SJCRH30 (cell line): ENCODE measurements around the gene RGS17. TPM values are rescaled to one million over a fixed set of nuclear protein-coding genes. Genes with fewer than 3 reads are reported as not detected.

Experiments
- DNase-seq, 2 experiments: peaks; one replicate each; pipeline ENCODE4 v3.0.0-alpha.2; 2015 to 2020
- H3K27ac ChIP-seq: fragments of 250-450 bp; sonication (Bioruptor Pico); 2 replicates; pipeline ENCODE4 v1.5.1; 2020; ENCODE audit warnings: mild to moderate bottlenecking, moderate library complexity
- H3K27me3 ChIP-seq: fragments of 250-450 bp; sonication (Bioruptor Pico); 2 replicates; pipeline ENCODE4 v1.5.1; 2020; ENCODE audit warnings: mild to moderate bottlenecking, moderate library complexity
- H3K36me3 ChIP-seq: fragments of 250-450 bp; sonication (Bioruptor Pico); 2 replicates; pipeline ENCODE4 v1.5.1; 2020; ENCODE audit warnings: mild to moderate bottlenecking, moderate library complexity
- H3K4me1 ChIP-seq: fragments of 250-450 bp; sonication (Bioruptor Pico); 2 replicates; pipeline ENCODE4 v1.5.1; 2020; ENCODE audit warnings: mild to moderate bottlenecking, moderate library complexity
- H3K4me3 ChIP-seq: fragments of 250-450 bp; sonication (Bioruptor Pico); 2 replicates; pipeline ENCODE4 v1.5.1; 2020; ENCODE audit warnings: mild to moderate bottlenecking, moderate library complexity
- H3K9me3 ChIP-seq: fragments of 250-450 bp; sonication (Bioruptor Pico); replicated peaks from 2 replicates; pipeline ENCODE4 v1.5.1; 2020; ENCODE audit warnings: mild to moderate bottlenecking, moderate library complexity
- total RNA-seq: library from RNA; depleted of rRNA; stranded (reverse); fragments of >200 nt; shearing (Covaris generic); gene quantifications from 2 replicates; pipeline ENCODE4 v1.2.3, GENCODE V29; 2014

Gene RGS17
- total RNA-seq, 1 experiment from 2014 or later: 15.5 TPM

GRCh38 chr6:153084393-153084792, 46.7 kb downstream of the RGS17 start:
- H3K36me3 ChIP-seq: peaks cover 6% of the 10 kb centered on the region; the same call in 1 of the 2 replicates
- H3K4me3 ChIP-seq: no peak overlapping the region
- peak overlapping the region; percentile 17; the same call in 1 of the 2 replicates for H3K27ac ChIP-seq
- no peaks in the 10 kb centered on the region for H3K27me3 ChIP-seq
- peak in 1 of 2 experiments; percentile 36 for DNase-seq
- H3K9me3 ChIP-seq: no peaks in the 10 kb centered on the region; the same call in 1 of the 2 replicates
- H3K4me1 ChIP-seq: peaks cover 15% of the 10 kb centered on the region

GRCh38 chr6:153083869-153084268, 47.2 kb downstream of the RGS17 start:
- Histone ChIP-seq H3K4me3 (no peak overlapping the region), H3K27me3 (no peaks in the 10 kb centered on the region), H3K9me3 (no peaks in the 10 kb centered on the region; the same call in 1 of the 2 replicates), H3K27ac (no peak overlapping the region; the same call in 1 of the 2 replicates), H3K36me3 (peaks cover 6% of the 10 kb centered on the region; the same call in 1 of the 2 replicates), H3K4me1 (peaks cover 12% of the 10 kb centered on the region)
- no peak for DNase-seq

GRCh38 chr6:153081914-153082313, 49.2 kb downstream of the RGS17 start:
- Histone ChIP-seq H3K9me3 (no peaks in the 10 kb centered on the region; the same call in 1 of the 2 replicates), H3K27ac (no peak overlapping the region), H3K36me3 (peaks cover 6% of the 10 kb centered on the region; the same call in 1 of the 2 replicates), H3K27me3 (no peaks in the 10 kb centered on the region), H3K4me1 (peaks cover 12% of the 10 kb centered on the region), H3K4me3 (no peak overlapping the region)
- no peak for DNase-seq

GRCh38 chr6:153076431-153076830, 54.7 kb downstream of the RGS17 start:
- no peak for DNase-seq
- Histone ChIP-seq H3K27ac (no peak overlapping the region), H3K4me1 (no peaks in the 10 kb centered on the region), H3K4me3 (no peak overlapping the region), H3K27me3 (no peaks in the 10 kb centered on the region), H3K36me3 (0 out of 2 replicates have a peak, but pooled peaks cover 2% of the 10 kb centered on the region), H3K9me3 (no peaks in the 10 kb centered on the region)

- Histone ChIP-seq H3K27me3 (no peaks in the 10 kb centered on the region), H3K36me3 (0 out of 2 replicates have a peak, but pooled peaks cover 2% of the 10 kb centered on the region), H3K4me1 (no peaks in the 10 kb centered on the region), H3K27ac (no peak overlapping the region), H3K9me3 (no peaks in the 10 kb centered on the region), H3K4me3 (no peak overlapping the region)
- DNase-seq: no peak
Observed at GRCh38 chr6:153074761-153075160, 56.3 kb downstream of the RGS17 start.

GRCh38 chr6:153073841-153074240, 57.2 kb downstream of the RGS17 start:
- no peak overlapping the region for H3K27ac ChIP-seq
- H3K27me3 ChIP-seq: no peaks in the 10 kb centered on the region
- H3K4me3 ChIP-seq: no peak overlapping the region
- 0 out of 2 replicates have a peak, but pooled peaks cover 2% of the 10 kb centered on the region for H3K36me3 ChIP-seq
- DNase-seq: no peak
- H3K9me3 ChIP-seq: no peaks in the 10 kb centered on the region
- no peaks in the 10 kb centered on the region for H3K4me1 ChIP-seq

GRCh38 chr6:153070756-153071155, 60.3 kb downstream of the RGS17 start:
- Histone ChIP-seq H3K27ac (no peak overlapping the region), H3K4me1 (no peaks in the 10 kb centered on the region), H3K9me3 (no peaks in the 10 kb centered on the region), H3K27me3 (no peaks in the 10 kb centered on the region), H3K36me3 (0 out of 2 replicates have a peak, but pooled peaks cover 2% of the 10 kb centered on the region), H3K4me3 (no peak overlapping the region)
- DNase-seq: no peak

GRCh38 chr6:153069897-153070296, 61.2 kb downstream of the RGS17 start:
- Histone ChIP-seq H3K4me3 (no peak overlapping the region), H3K36me3 (0 out of 2 replicates have a peak, but pooled peaks cover 2% of the 10 kb centered on the region), H3K4me1 (no peaks in the 10 kb centered on the region), H3K27ac (no peak overlapping the region), H3K9me3 (no peaks in the 10 kb centered on the region), H3K27me3 (no peaks in the 10 kb centered on the region)
- no peak for DNase-seq

- DNase-seq: no peak
- Histone ChIP-seq H3K27me3 (no peaks in the 10 kb centered on the region), H3K36me3 (no peaks in the 10 kb centered on the region)
Observed at GRCh38 chr6:153065222-153065621, 65.9 kb downstream of the RGS17 start.

GRCh38 chr6:153063936-153064335, 67.1 kb downstream of the RGS17 start:
- H3K4me1 ChIP-seq: no peaks in the 10 kb centered on the region
- H3K36me3 ChIP-seq: no peaks in the 10 kb centered on the region
- no peak for DNase-seq
- no peaks in the 10 kb centered on the region for H3K27me3 ChIP-seq
- H3K27ac ChIP-seq: no peak overlapping the region
- H3K9me3 ChIP-seq: no peaks in the 10 kb centered on the region
- no peak overlapping the region for H3K4me3 ChIP-seq

More at GRCh38 chr6:153065222-153065621, 65.9 kb downstream of the RGS17 start:
- Histone ChIP-seq H3K27ac (no peak overlapping the region), H3K4me1 (no peaks in the 10 kb centered on the region), H3K9me3 (no peaks in the 10 kb centered on the region), H3K4me3 (no peak overlapping the region)

GRCh38 chr6:153062516-153062915, 68.6 kb downstream of the RGS17 start:
- H3K9me3 ChIP-seq: no peaks in the 10 kb centered on the region
- H3K4me1 ChIP-seq: no peaks in the 10 kb centered on the region
- no peaks in the 10 kb centered on the region for H3K36me3 ChIP-seq
- no peaks in the 10 kb centered on the region for H3K27me3 ChIP-seq
- no peak for DNase-seq
- H3K27ac ChIP-seq: no peak overlapping the region
- H3K4me3 ChIP-seq: no peak overlapping the region

- H3K4me1 ChIP-seq: no peaks in the 10 kb centered on the region
- DNase-seq: no peak
- no peaks in the 10 kb centered on the region for H3K27me3 ChIP-seq
- no peak overlapping the region for H3K27ac ChIP-seq
- H3K4me3 ChIP-seq: no peak overlapping the region
- H3K36me3 ChIP-seq: no peaks in the 10 kb centered on the region
- H3K9me3 ChIP-seq: no peaks in the 10 kb centered on the region
Observed at GRCh38 chr6:153059757-153060156, 71.3 kb downstream of the RGS17 start.

GRCh38 chr6:153059311-153059710, 71.8 kb downstream of the RGS17 start:
- no peak overlapping the region for H3K27ac ChIP-seq
- no peaks in the 10 kb centered on the region for H3K4me1 ChIP-seq
- DNase-seq: no peak
- no peaks in the 10 kb centered on the region for H3K27me3 ChIP-seq
- H3K4me3 ChIP-seq: no peak overlapping the region
- no peaks in the 10 kb centered on the region for H3K36me3 ChIP-seq
- H3K9me3 ChIP-seq: no peaks in the 10 kb centered on the region

GRCh38 chr6:153058909-153059308, 72.2 kb downstream of the RGS17 start:
- no peaks in the 10 kb centered on the region for H3K4me1 ChIP-seq
- H3K36me3 ChIP-seq: no peaks in the 10 kb centered on the region
- no peak overlapping the region for H3K4me3 ChIP-seq
- DNase-seq: peak in 1 of 2 experiments; percentile 6
- no peaks in the 10 kb centered on the region for H3K27me3 ChIP-seq
- H3K27ac ChIP-seq: no peak overlapping the region
- no peaks in the 10 kb centered on the region for H3K9me3 ChIP-seq

- Histone ChIP-seq H3K27ac (no peak overlapping the region), H3K36me3 (peaks cover 1% of the 10 kb centered on the region; the same call in 1 of the 2 replicates), H3K4me3 (no peak overlapping the region), H3K9me3 (no peaks in the 10 kb centered on the region), H3K27me3 (no peaks in the 10 kb centered on the region), H3K4me1 (no peaks in the 10 kb centered on the region)
- DNase-seq: no peak
Observed at GRCh38 chr6:153058291-153058690, 72.8 kb downstream of the RGS17 start.

- Histone ChIP-seq H3K27me3 (no peaks in the 10 kb centered on the region), H3K4me1 (no peaks in the 10 kb centered on the region), H3K27ac (no peak overlapping the region), H3K9me3 (no peaks in the 10 kb centered on the region), H3K36me3 (peaks cover 3% of the 10 kb centered on the region; the same call in 1 of the 2 replicates), H3K4me3 (no peak overlapping the region)
- DNase-seq: no peak
Observed at GRCh38 chr6:153056308-153056707, 74.8 kb downstream of the RGS17 start.
